NCI-H1930 (cell line): ENCODE measurements around the gene TOP3A.
"Not testable (repeated sequence)": the region's sequence is repeated elsewhere in the genome, so short reads cannot be mapped to it uniquely, and the experiment has no call there.

Experiments used
- DNase-seq, 2 experiments: peaks; one replicate each; lab custom pipeline; 2025; lab: John Stamatoyannopoulos, UW

TOP3A gene

GRCh38 chr17:18324140-18325050 lies 9.6 kb upstream of the TOP3A start:
- DNase-seq: no peak

- no peak for DNase-seq
These were observed 8.8 kb upstream of the TOP3A start for GRCh38 chr17:18323507-18324139.

GRCh38 chr17:18323007-18323406 lies 8.2 kb upstream of the TOP3A start:
- no peak for DNase-seq

- no peak for DNase-seq
These were observed 7.7 kb upstream of the TOP3A start for GRCh38 chr17:18322522-18322921.

GRCh38 chr17:18321309-18321708 lies 6.5 kb upstream of the TOP3A start:
- DNase-seq: no peak

- no peak for DNase-seq
These were observed 5.5 kb upstream of the TOP3A start for GRCh38 chr17:18320301-18320700.

- DNase-seq: peak in 1 of 2 experiments; percentile 37
These were observed 4.9 kb upstream of the TOP3A start for GRCh38 chr17:18319604-18320256.

- no peak for DNase-seq
These were observed 4.1 kb upstream of the TOP3A start for GRCh38 chr17:18318771-18319450.

GRCh38 chr17:18318117-18318516 lies 3.3 kb upstream of the TOP3A start:
- no peak for DNase-seq

GRCh38 chr17:18315961-18316360 lies 1.2 kb upstream of the TOP3A start:
- no peak for DNase-seq

GRCh38 chr17:18315562-18315922 lies 748 bp upstream of the TOP3A start:
- DNase-seq: no peak

GRCh38 chr17:18314059-18314730 lies 599 bp downstream of the TOP3A start:
- DNase-seq: no peak

- DNase-seq: no peak
These were observed 5.6 kb downstream of the TOP3A start for GRCh38 chr17:18309202-18309601.

GRCh38 chr17:18303206-18303605 lies 11.6 kb downstream of the TOP3A start:
- DNase-seq: not testable (repeated sequence)

GRCh38 chr17:18300725-18301480 lies 13.9 kb downstream of the TOP3A start:
- DNase-seq: no peak

GRCh38 chr17:18298061-18298460 lies 16.7 kb downstream of the TOP3A start:
- DNase-seq: not testable (repeated sequence)

GRCh38 chr17:18291718-18292540 lies 22.9 kb downstream of the TOP3A start:
- no peak for DNase-seq

- DNase-seq: no peak
These were observed 29.5 kb downstream of the TOP3A start for GRCh38 chr17:18285296-18285695.

GRCh38 chr17:18281788-18282187 lies 33.0 kb downstream of the TOP3A start:
- no peak for DNase-seq

GRCh38 chr17:18280766-18281371 lies 33.9 kb downstream of the TOP3A start:
- no peak for DNase-seq
